Measurements from ENCODE around the gene XYLT1. TPM values are rescaled to one million over a fixed set of nuclear protein-coding genes. Genes with fewer than 3 reads are reported as not detected.

The XYLT1 gene
- total and polyA plus RNA-seq, 2 of the 4 experiments (the other 2 are of a cell fraction) = 9.0 to 12.7 TPM

- CTCF ChIA-PET = no interaction called here
- no peak for TF ChIP-seq RAD21 (IDR thresholded peaks at IDR 0.05; ENCODE audit: low read length)
- TF ChIP-seq CEBPB (IDR thresholded peaks at IDR 0.05; ENCODE audit: low read depth, low read length) = peak; percentile 49
- TF ChIP-seq POLR2A (IDR thresholded peaks at IDR 0.05; ENCODE audit: low read depth, low read length) = no peak
- TF ChIP-seq RCOR1 (IDR thresholded peaks at IDR 0.05; ENCODE audit: insufficient replicate concordance, low read length) = no peak
- no peak for TF ChIP-seq BHLHE40 (IDR thresholded peaks at IDR 0.05; ENCODE audit: low read depth, low read length)
These were observed 26.1 kb downstream of the XYLT1 start for GRCh38 chr16:17444658-17445057.

More at GRCh38 chr16:17444658-17445057, 26.1 kb downstream of the XYLT1 start:
- no peak overlapping the region for H3K18ac ChIP-seq (ENCODE audit: low read depth, low read length)
- no peak overlapping the region for H3K14ac ChIP-seq (replicated peaks; ENCODE audit: low read depth, low read length)
- H3K79me1 ChIP-seq (ENCODE audit: low read depth in 1 of 2, low read length in 2 of 2) = peaks cover 0 to 29% of the 10 kb centered on the region in 2 experiments
- peaks cover 4% of the 10 kb centered on the region for H4K20me1 ChIP-seq (ENCODE audit: insufficient read depth, low read length)
- H3K4me2 ChIP-seq (ENCODE audit: low read depth, low read length) = no peak overlapping the region
- no peak overlapping the region for H3K4me3 ChIP-seq (ENCODE audit: insufficient read depth, low read depth, low read length)
- H4K5ac ChIP-seq (ENCODE audit: low read depth, low read length) = no peak overlapping the region
- no peak overlapping the region for H3K27ac ChIP-seq (ENCODE audit: insufficient read depth, low read length)
- H3K4me1 ChIP-seq (ENCODE audit: control insufficient read depth, insufficient read depth, low read length) = 0 out of 2 replicates have a peak, but pooled peaks cover 2% of the 10 kb centered on the region
- no peak overlapping the region for H3K9ac ChIP-seq (ENCODE audit: low read depth, low read length)
- no peak overlapping the region for H2AK9ac ChIP-seq (replicated peaks; ENCODE audit: low read depth, low read length, poor library complexity)
- H2BK15ac ChIP-seq (ENCODE audit: low read depth, low read length) = no peak overlapping the region
- H3K36me3 ChIP-seq (ENCODE audit: control insufficient read depth, insufficient read depth, low read length) = no peaks in the 10 kb centered on the region
- no peak overlapping the region for H2BK120ac ChIP-seq (ENCODE audit: low read depth, low read length)
- ATAC-seq (ENCODE audit: low read depth) (no peak), DNase-seq (no peak)
- dilution Hi-C loops (cut with HindIII; ENCODE audit: low sequenced_read_pairs, unreplicated experiment) = no loop called here
- in situ Hi-C loops (cut with MboI; ENCODE audit: low sequenced_read_pairs) = no loop called here
- H4K91ac ChIP-seq (ENCODE audit: insufficient read depth, low read depth, low read length) = no peak overlapping the region
- no peaks in the 10 kb centered on the region for H3K27me3 ChIP-seq (ENCODE audit: control insufficient read depth, insufficient read depth, low read length)
- H3K9me1 ChIP-seq (ENCODE audit: insufficient read depth, low read length) = peaks cover 3% of the 10 kb centered on the region; the same call in 1 of the 2 replicates
- H2AK5ac ChIP-seq (ENCODE audit: low read depth, low read length) = no peak overlapping the region
- H2BK5ac ChIP-seq (ENCODE audit: low read depth, low read length, poor library complexity, severe bottlenecking) = no peak overlapping the region
- no peak overlapping the region for H3K4ac ChIP-seq (ENCODE audit: low read depth, low read length)
- POLR2A ChIA-PET (ENCODE audit: unreplicated experiment) = no interaction called here
- WGBS, 2 experiments (ENCODE audit: extremely low coverage in 2 of 2, insufficient read length in 1 of 2) = 100% methylated on average over 1 of the region's 1 CpG; no CpG with 5 or more reads in 1 of the 2 experiments
- H3K9me3 ChIP-seq (ENCODE audit: control insufficient read depth, insufficient read depth, low read length) = no peaks in the 10 kb centered on the region
- no peak overlapping the region for H4K8ac ChIP-seq (ENCODE audit: low read depth in 2 of 2, low read length in 2 of 2)
- H3K56ac ChIP-seq (ENCODE audit: extremely low read depth, insufficient read depth, low read length) = no peak overlapping the region
- H2AFZ ChIP-seq (replicated peaks; ENCODE audit: low read length, poor library complexity) = no peak overlapping the region
- no peak overlapping the region for H3K23ac ChIP-seq (ENCODE audit: low read depth, low read length)
- H2BK20ac ChIP-seq (ENCODE audit: low read depth, low read length) = no peak overlapping the region
- intact Hi-C loops (cut with micrococcal nuclease) = no loop called here
- BruUV-seq (replicated peaks) = no TSS peak
